GM19238 (cell line): ENCODE measurements around the gene PLAAT2.

Experiments used
- DNase-seq: peaks from one replicate; pipeline ENCODE4 v3.0.0; 2011; ENCODE audit warnings: low spot score; ENCODE audit not compliant: insufficient read length

The PLAAT2 gene

GRCh38 chr11:63521896-63522295 lies 41.3 kb downstream of the PLAAT2 start:
- no peak for DNase-seq

DNA sequence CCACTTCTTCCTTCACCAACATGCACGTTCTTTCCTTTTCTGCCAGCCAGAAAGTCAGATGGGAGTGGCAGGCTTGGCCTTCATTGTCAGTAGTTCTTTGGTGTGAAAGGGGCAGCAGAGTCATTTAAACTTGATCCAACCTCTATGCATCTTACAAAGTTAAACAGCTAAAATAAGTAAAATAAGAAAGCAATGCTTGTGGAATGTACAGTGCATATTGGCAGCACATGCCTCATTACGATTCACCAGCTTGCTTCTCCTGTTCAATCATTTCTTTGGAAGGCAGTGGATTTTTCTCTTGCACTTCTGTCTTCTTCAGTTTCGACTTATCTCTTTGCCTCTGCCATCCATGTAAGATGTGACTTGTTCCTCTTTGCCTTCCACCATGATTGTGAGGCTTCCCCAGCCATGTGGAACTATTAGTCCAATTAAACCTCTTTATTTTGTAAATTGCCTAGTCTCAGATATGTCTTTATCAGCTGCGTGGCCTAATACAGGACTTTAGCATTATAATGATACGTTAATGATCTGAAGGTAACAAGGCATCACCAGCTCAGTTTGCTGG lies 42.5 kb downstream of the PLAAT2 start:
- no peak for DNase-seq

GRCh38 chr11:63518548-63518947 lies 44.6 kb downstream of the PLAAT2 start:
- DNase-seq, result no peak

DNA sequence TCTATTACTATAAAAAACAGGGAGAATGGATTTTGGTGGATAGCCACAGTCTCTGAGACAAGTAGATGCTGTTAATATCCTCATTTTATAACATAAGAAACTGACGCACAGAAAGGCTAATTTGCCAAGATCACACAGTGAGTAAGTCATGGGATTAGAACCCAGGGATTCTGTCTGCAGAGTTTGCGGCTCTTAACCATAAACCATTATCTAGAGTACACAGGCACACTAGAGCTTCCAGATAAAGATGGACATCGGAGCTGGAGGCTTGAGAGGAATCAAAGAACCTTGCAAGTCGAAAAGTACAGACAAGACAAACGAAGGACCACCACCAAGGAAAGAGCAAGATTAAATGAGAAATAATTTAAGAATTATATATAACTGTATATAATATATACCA lies 46.0 kb downstream of the PLAAT2 start:
- DNase-seq, result no peak

DNA sequence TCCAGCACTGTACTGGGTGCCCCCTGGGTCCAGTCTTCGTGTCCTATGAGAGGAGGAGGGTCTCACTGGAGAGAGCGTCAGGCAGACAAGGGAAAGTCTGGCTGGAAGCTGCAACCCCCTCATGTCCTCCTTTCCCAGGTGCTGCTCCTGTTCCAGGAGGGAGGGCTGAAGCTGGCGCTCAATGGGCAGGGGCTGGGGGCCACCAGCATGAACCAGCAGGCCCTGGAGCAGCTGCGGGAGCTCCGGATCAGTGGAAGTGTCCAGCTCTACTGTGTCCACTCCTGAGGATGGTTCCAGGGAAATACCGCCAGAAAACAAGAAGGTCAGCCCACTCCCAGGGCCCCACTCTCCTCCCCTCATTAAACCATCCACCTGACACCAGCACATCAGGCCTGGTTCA lies 47.1 kb downstream of the PLAAT2 start:
- no peak for DNase-seq

- DNase-seq, result no peak
Measured at GRCh38 chr11:63512816-63513215, 50.4 kb downstream of the PLAAT2 start.

GRCh38 chr11:63511048-63511748 lies 52.0 kb downstream of the PLAAT2 start:
- no peak for DNase-seq

DNA sequence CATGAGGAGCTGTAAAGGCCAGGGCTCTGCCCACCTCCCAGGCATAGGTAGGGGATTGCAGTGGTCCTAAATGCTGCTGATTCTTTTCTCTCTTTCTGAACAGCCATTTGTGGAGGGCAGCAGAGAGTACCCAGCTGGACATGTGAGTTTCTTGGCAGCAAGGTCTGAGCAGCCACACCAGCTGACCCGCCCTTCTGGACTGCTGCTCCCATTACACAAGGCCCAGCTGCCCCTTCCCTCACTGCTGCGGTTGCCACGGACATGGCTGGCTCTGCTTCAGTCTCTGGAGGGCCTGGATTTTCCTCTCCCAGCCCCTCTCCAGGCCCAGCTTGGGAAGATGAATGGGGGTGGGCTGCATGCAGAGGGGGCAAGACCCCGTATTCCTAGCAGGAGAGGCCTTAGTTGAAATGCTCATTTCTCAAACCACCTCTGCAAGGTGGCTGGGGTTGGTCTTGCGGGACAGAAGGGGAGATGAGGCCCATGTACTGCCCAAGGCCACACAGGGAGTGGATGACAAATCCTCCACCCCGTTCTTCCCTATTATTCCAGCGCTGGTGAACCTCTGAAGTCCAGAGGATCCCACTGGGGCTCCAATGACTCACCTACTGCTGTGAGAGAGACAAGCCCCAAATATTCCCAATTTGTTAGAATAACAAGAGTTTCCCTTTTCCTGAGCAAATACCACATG lies 52.7 kb downstream of the PLAAT2 start:
- DNase-seq, result no peak

GRCh38 chr11:63508745-63509144 lies 54.4 kb downstream of the PLAAT2 start:
- DNase-seq, result no peak

- no peak for DNase-seq
Measured at GRCh38 chr11:63508009-63508408, 55.2 kb downstream of the PLAAT2 start.

DNA sequence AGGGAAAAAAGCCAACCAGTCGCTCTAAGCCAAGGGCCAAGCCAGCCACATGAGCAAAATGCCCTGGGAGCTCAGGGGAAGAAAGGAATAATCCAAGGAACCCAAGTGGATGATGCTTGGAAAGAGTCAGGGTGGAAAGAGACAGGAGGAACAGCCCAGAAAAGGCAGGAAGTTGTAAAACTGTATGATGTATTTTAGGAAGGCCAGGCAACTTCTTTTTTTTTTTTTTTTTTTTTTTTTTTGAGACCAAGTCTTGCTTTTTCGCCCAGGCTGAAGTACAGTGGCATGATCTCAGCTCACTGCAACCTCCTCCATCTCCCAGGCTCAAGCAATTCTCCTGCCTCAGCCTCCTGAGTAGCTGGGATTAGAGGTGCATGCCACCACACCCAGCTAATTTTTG lies 55.7 kb downstream of the PLAAT2 start:
- no peak for DNase-seq

GRCh38 chr11:63506876-63507275 lies 56.3 kb downstream of the PLAAT2 start:
- DNase-seq, result no peak

- no peak for DNase-seq
Measured at GRCh38 chr11:63505857-63506528, 57.2 kb downstream of the PLAAT2 start, which contains the start of gene LGALS12. TSS of gene LGALS12 (plus strand) at chr11:63506084. CDS start at chr11:63506459, 375 bp downstream.

- DNase-seq, result no peak
Measured at GRCh38 chr11:63504933-63505586, 58.1 kb downstream of the PLAAT2 start.

DNA sequence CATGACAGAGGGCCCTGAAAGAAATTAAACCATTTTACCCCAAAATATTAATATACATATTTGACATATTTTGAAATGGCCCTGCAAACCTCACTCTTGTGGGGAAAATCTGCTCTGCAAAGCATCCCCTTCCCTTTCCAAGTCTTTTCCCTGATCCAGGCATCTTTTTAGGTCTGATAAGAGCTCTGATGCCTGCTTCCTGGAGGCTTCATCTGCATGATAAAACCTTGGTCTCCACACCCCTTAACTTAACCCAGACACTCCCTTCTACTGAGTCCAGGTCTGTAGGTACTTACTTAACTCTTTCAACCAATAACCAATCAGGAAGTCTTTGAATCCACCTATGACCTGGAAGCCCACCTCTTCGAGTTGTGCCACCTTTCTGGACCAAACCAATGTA lies 59.1 kb downstream of the PLAAT2 start:
- DNase-seq, result no peak

- no peak for DNase-seq
Measured at GRCh38 chr11:63503492-63503891, 59.7 kb downstream of the PLAAT2 start.
